Middle frontal gyrus (tissue), 1 donor: ENCODE measurements around the gene CACNA1C.
"Not testable (repeated sequence)": the region's sequence is repeated elsewhere in the genome, so short reads cannot be mapped to it uniquely, and the experiment has no call there.

Experiments
- DNase-seq: peaks from one replicate; pipeline ENCODE4 v3.0.0-alpha.2; 2015; ENCODE audit warnings: low spot score; ENCODE audit errors: extremely low spot score

The CACNA1C gene

GRCh38 chr12:2251526-2252209 is 198.9 kb downstream of the CACNA1C start:
- no peak for DNase-seq

- no peak for DNase-seq
Measured at GRCh38 chr12:2255311-2255710, 202.5 kb downstream of the CACNA1C start.

GRCh38 chr12:2255731-2256130 is 202.9 kb downstream of the CACNA1C start:
- DNase-seq = not testable (repeated sequence)

GRCh38 chr12:2256453-2256852 is 203.7 kb downstream of the CACNA1C start:
- DNase-seq = no peak

GRCh38 chr12:2256915-2257314 is 204.1 kb downstream of the CACNA1C start:
- DNase-seq = no peak

GRCh38 chr12:2258025-2258424 is 205.2 kb downstream of the CACNA1C start:
- no peak for DNase-seq

GRCh38 chr12:2259369-2259768 is 206.6 kb downstream of the CACNA1C start:
- DNase-seq = no peak

GRCh38 chr12:2260441-2260840 is 207.7 kb downstream of the CACNA1C start:
- no peak for DNase-seq

- DNase-seq = no peak
Measured at GRCh38 chr12:2261708-2262107, 208.9 kb downstream of the CACNA1C start.

GRCh38 chr12:2262449-2262848 is 209.7 kb downstream of the CACNA1C start:
- no peak for DNase-seq

GRCh38 chr12:2263901-2264300 is 211.1 kb downstream of the CACNA1C start:
- no peak for DNase-seq

- DNase-seq = no peak
Measured at GRCh38 chr12:2264651-2265232, 212.0 kb downstream of the CACNA1C start.

- DNase-seq = no peak
Measured at GRCh38 chr12:2265461-2266167, 212.8 kb downstream of the CACNA1C start.

- no peak for DNase-seq
Measured at GRCh38 chr12:2266666-2267620, 214.2 kb downstream of the CACNA1C start.

- no peak for DNase-seq
Measured at GRCh38 chr12:2267703-2268470, 215.1 kb downstream of the CACNA1C start.

GRCh38 chr12:2268471-2269286 is 215.9 kb downstream of the CACNA1C start:
- DNase-seq = no peak

GRCh38 chr12:2270846-2271245 is 218.1 kb downstream of the CACNA1C start:
- no peak for DNase-seq

- no peak for DNase-seq
Measured at GRCh38 chr12:2271961-2272360, 219.2 kb downstream of the CACNA1C start.

GRCh38 chr12:2273288-2273687 is 220.5 kb downstream of the CACNA1C start:
- no peak for DNase-seq

- DNase-seq = no peak
Measured at GRCh38 chr12:2273751-2274150, 221.0 kb downstream of the CACNA1C start.
